NCI-H1048 (cell line): ENCODE results near the gene SAMD14.
"Not testable (repeated sequence)": the region's sequence is repeated elsewhere in the genome, so short reads cannot be mapped to it uniquely, and the experiment has no call there.

Source experiments
- DNase-seq: peaks from one replicate; lab custom pipeline; 2025; lab: John Stamatoyannopoulos, UW

Gene SAMD14

DNA sequence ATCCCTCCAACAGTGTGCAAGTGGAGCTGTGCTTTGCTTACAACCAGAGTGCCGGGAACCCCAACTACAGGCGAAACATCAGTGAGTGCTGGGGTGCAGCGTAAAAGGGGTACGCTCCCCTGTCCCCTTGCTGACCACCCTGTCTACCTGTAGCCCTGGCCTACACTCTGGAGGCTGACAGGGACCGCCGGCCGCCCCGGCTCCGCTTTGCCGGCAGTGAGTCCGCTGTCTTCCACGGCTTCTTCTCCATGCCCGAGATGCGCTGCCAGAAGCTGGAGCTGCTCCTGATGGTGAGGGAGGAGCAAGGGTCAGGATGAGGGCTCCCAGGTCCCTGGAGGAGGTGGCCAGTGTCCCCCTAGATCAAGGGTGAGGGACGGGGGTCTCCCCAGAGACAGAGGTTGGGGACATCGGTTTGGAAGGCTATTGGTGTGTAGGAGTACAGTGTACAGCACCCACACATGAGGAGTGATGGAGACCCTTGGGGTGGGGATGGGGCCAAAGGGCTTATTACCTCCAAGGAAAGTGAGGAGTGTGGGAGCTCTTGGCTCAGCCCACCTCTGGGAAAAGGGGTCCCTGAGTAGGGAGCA is 54.4 kb downstream of the SAMD14 start:
- DNase-seq, result no peak

- no peak for DNase-seq
These were observed 55.7 kb downstream of the SAMD14 start for GRCh38 chr17:50074227-50074626.

GRCh38 chr17:50072925-50073324 is 57.0 kb downstream of the SAMD14 start:
- no peak for DNase-seq

DNA sequence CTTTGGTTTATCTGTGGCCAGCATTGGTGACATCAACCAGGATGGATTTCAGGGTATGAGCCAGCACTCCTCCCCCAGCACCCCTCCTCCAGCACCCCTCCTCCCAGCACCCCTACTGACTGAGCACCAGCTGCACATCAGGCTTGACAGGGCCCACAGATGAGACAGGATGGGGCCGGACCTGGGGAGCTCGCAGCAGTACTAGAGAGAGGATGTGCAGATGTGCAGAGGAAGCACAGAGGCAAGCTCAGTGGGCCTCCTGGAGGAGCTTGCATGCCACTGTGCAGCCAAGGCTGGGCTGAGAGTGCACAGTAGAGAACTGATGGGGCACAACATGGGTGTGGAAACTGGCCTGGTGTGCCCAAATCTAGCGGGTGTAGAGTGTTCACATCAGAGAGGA is 57.8 kb downstream of the SAMD14 start:
- no peak for DNase-seq

DNA sequence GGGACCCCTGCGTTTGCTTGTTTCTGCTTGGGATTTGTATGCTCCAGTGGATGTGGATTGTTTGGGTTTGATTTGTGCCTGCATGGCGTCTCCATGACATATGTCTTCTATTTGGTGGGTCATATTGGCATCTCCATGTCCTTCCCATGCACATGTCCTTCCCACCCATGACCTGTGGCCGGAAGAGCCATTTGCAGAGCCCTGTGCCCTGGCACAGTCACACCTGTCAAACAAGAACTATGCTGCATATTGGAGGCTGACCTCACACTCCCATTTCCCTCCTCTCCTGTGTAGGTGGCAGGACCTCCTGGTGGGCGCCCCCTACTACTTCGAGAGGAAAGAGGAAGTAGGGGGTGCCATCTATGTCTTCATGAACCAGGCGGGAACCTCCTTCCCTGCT is 58.3 kb downstream of the SAMD14 start:
- no peak for DNase-seq

DNA sequence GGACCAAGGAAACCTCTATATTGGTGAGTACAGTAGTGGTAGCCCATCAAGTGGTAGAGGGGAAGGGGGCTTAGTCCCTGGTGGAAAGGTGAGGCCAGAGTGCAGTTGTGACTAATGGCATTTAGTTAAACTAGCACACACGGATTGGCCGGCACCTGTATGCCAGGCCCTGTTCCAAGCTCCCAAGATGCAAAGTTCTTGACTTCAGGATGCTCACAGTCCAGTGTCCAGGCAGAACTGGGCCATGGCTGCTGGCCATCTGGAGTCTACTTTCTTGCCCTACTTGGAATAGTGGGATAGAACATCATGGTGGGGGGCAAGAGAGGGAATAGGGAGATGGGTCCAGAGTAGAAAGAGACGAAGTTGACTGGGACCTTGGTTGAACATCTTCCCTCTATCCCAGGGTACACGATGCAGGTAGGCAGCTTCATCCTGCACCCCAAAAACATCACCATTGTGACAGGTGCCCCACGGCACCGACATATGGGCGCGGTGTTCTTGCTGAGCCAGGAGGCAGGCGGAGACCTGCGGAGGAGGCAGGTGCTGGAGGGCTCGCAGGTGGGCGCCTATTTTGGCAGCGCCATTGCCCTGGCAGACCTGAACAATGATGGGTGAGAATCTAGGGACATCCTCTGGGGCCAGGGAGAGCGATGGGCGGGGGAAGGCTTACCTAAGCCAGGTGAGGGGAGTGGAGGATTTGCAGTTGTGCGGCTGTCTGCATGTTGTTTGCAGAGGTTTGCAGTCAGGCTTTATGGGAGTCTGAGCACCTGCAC is 58.9 kb downstream of the SAMD14 start:
- DNase-seq, result no peak

GRCh38 chr17:50067996-50068395 is 62.0 kb downstream of the SAMD14 start:
- DNase-seq, result no peak

DNA sequence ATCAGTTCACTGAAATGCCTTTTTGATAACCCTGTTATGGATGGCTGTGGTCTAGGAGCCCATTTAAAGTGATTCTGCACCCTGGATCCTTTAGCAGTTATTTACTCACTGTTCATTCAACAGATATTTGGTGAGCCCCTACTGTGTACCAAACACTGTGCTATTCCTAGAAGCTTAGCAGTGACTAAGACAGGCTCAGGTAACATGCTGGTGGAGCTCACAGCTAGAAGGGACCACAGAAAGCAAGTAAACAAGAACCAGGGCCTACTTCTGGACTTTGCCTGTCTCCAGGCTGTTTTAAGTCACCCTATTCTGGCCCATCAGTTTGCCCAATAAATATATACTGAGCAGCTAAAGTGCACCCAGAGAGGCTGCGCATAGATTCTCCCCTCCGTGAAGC is 63.0 kb downstream of the SAMD14 start:
- no peak for DNase-seq

DNA sequence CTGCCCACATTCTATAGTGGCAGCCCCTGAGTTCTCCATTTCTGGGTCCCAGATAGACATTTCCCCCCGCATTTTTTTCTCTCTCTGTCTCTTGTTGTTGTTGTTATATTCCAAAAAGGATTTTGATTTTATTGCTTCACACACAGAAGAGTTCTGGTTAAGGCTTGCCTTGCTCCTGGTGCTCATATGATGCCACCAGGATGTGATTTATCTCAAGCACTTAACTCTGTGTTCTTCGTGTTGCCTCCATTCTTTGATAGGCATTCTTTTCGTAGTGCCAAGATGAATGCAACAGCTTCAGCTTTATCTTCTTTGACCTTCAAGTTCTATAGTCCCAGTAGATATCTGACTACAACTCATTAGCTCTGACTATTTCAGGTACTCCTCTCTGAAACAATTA is 64.9 kb downstream of the SAMD14 start:
- no peak for DNase-seq

GRCh38 chr17:50064253-50065001 is 65.5 kb downstream of the SAMD14 start:
- DNase-seq, result no peak

- no peak for DNase-seq
These were observed 66.3 kb downstream of the SAMD14 start for GRCh38 chr17:50063561-50064252.

DNA sequence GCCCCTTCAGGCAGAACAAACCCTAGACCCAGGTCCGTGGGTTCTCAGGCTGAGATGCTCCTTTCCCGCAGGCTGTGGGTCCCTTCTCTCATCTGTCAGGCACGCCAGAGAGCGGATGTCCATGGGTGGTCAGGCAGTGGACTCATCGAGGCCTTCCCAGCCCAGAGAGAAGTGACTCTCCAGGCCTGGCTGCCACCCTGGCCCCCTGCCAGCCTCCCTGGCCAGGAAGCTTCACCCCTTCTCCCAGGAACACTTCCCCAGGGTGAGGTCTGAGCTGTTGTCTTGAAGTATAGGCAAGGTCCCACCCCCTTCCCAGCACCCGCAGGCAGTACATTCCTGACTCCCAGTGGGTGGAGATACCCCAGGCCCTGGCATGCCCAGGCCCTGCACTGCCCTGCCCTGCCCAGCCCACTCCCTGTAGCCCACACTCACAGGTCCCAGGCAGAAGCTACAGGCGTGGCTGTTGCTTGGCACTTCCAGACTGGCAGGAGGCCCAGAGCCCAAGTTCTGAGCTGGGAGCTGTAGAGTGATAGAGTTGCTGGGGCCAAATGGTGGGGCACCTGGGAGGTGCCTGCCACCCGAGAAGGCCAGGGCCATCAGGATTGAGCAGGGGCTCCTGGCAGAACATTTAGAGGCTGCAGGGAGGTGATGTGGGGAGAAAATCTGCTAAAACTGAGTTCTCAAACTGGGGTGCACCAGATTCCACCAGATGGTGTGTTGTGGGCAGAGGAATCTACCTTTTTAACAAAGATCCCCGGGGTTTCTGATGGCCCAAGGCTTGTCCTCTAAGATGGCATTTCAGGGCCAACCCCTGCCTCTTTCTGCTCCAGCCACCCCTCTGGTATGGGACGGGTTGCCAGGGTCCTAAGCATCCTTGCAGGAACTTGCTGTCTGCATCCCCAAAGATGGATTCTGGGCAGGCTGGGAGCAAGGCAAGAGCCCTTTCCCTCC is 67.4 kb downstream of the SAMD14 start:
- DNase-seq, result no peak

- DNase-seq, result not testable (repeated sequence)
These were observed 68.3 kb downstream of the SAMD14 start for GRCh38 chr17:50061713-50062045.

DNA sequence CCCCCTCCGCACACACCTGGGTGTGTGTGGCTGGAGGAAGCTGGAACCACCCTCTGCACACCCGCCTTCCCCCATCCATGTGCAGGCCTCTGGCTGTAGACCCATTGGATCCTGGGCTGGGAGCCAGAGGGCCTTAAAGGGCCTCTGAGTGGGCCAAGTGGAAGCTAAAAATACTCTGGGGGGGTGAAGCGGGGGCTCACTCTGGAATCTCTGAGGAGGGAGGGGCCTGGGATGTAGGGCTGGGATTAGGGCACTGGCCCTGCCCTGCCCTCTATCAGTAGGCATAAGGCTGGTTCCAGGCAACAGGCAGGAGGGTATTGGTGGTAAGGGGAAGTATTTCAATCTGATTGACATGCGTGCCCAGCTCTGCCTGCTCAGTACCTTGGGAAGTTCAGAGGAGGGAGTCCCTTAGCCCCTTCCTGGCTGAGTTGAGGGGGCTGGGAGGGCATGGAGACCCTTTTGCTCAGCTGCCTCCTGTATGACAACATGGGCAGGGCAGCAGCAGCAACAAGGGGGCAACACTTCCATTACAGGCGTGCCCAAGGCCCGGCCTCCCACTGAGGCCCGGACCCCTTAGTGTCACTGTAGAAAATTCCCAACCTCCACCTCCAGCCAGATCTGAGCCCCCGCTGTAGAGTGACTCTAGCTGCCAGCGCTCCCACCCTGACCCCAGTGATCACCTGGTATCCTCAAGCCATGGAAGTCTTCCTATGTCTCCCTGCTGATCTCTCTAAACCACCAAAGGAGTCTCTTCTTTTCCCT is 68.8 kb downstream of the SAMD14 start:
- DNase-seq, result no peak
